HepG2 (cell line): ENCODE data around the gene IGLON5. TPM values are rescaled to one million over a fixed set of nuclear protein-coding genes. Genes with fewer than 3 reads are reported as not detected.

Experiments
- BRD4 ChIP-seq: sonication (generic); formaldehyde crosslinking; IDR thresholded peaks from 2 replicates; pipeline ENCODE4 v1.4.0; 2020; ENCODE audit warnings: missing genetic modification reagents
- DMAP1 ChIP-seq: IDR thresholded peaks from 2 replicates; pipeline ENCODE4 v1.6.1; 2016
- FOXP1 ChIP-seq, 2 experiments: fragments of 450-650 bp in 1 of 2; IDR thresholded peaks; 2 replicates each; pipeline ENCODE4 v1.6.1; 2017 to 2018; ENCODE audit warnings: antibody characterized with exemption in 1 of 2
- GATA4 ChIP-seq: sonication (generic); IDR thresholded peaks from 2 replicates; pipeline ENCODE4 v1.6.1; 2016; ENCODE audit warnings: antibody characterized with exemption, low read depth, borderline replicate concordance
- HNF1A ChIP-seq, 2 experiments: sonication (generic) in 1 of 2; formaldehyde crosslinking in 1 of 2; IDR thresholded peaks; 2 replicates each; pipeline versions ENCODE4 v1.4.0 to v1.6.1; 2016 to 2020; ENCODE audit warnings: borderline replicate concordance in 1 of 2, low read depth in 1 of 2, mild to moderate bottlenecking in 1 of 2, missing genetic modification reagents in 1 of 2
- MEIS2 ChIP-seq: sonication (generic); formaldehyde crosslinking; IDR thresholded peaks from 2 replicates; pipeline ENCODE4 v1.9.0; 2021; ENCODE audit warnings: mild to moderate bottlenecking, missing genetic modification reagents
- MIER3 ChIP-seq: IDR thresholded peaks from 2 replicates; pipeline ENCODE4 v1.6.1; 2016; ENCODE audit warnings: missing compliant biosample characterization, borderline replicate concordance
- MLLT10 ChIP-seq: sonication (generic); formaldehyde crosslinking; IDR thresholded peaks from 2 replicates; pipeline ENCODE4 v1.4.0; 2020; ENCODE audit warnings: missing genetic modification reagents
- NR2C2 ChIP-seq: sonication (generic); formaldehyde crosslinking; IDR thresholded peaks from 2 replicates; pipeline ENCODE4 v1.4.0; 2020; ENCODE audit warnings: missing genetic modification reagents, mild to moderate bottlenecking, moderate library complexity, borderline replicate concordance
- TEF ChIP-seq: sonication (generic); formaldehyde crosslinking; IDR thresholded peaks from 2 replicates; pipeline ENCODE4 v1.5.0; 2020; ENCODE audit warnings: missing genetic modification reagents
- ZBTB14 ChIP-seq: sonication (generic); formaldehyde crosslinking; IDR thresholded peaks from 2 replicates; pipeline ENCODE4 v1.4.0; 2020; ENCODE audit warnings: missing genetic modification reagents
- ZFP90 ChIP-seq: sonication (generic); formaldehyde crosslinking; IDR thresholded peaks from 2 replicates; pipeline ENCODE4 v1.8.0; 2022; ENCODE audit warnings: missing genetic modification reagents, mild to moderate bottlenecking, inconsistent platforms, borderline replicate concordance
- ZNF280D ChIP-seq: sonication (generic); formaldehyde crosslinking; IDR thresholded peaks from 2 replicates; pipeline ENCODE4 v1.5.1; 2020; ENCODE audit warnings: mild to moderate bottlenecking, missing genetic modification reagents
- ZNF34 ChIP-seq: sonication (generic); formaldehyde crosslinking; IDR thresholded peaks from 2 replicates; pipeline ENCODE4 v1.4.0; 2020; ENCODE audit warnings: mild to moderate bottlenecking, missing genetic modification reagents, borderline replicate concordance
- ZNF430 ChIP-seq: sonication (generic); formaldehyde crosslinking; IDR thresholded peaks from 2 replicates; pipeline ENCODE4 v1.9.0; 2021; ENCODE audit warnings: mild to moderate bottlenecking, missing genetic modification reagents
- ZNF7 ChIP-seq: IDR thresholded peaks from 2 replicates; pipeline ENCODE4 v1.6.1; 2016; ENCODE audit warnings: missing biosample characterization, missing genetic modification reagents
- ZNF724P ChIP-seq: sonication (generic); formaldehyde crosslinking; IDR thresholded peaks from 2 replicates; pipeline ENCODE4 v1.8.0; 2022; ENCODE audit warnings: missing genetic modification reagents, borderline replicate concordance
- polyA plus RNA-seq, 8 experiments: library from polyadenylated mRNA; depleted of rRNA in 3 of 8; stranded (reverse) in 7 of 8; unstranded in 1 of 8; fragments of >200 nt; fragmentation: Illumina TruSeq in 4 of 8; extraction: Trizol in 4 of 8; gene quantifications; 2 replicates each; pipeline versions ENCODE4 v1.2.1 to v1.2.3, GENCODE V29; 2011 to 2016; ENCODE audit warnings: low read depth in 4 of 8, missing spikeins in 1 of 8, mixed read lengths in 1 of 8; ENCODE audit not compliant: insufficient read depth in 1 of 8
- total RNA-seq, 5 experiments: library from RNA; depleted of rRNA; stranded (reverse); fragments of >200 nt; fragmentation: Illumina TruSeq; extraction: Trizol; gene quantifications; 2 replicates each; pipeline ENCODE4 v1.2.3, GENCODE V29; 2016; ENCODE audit warnings: low read depth in 1 of 5
- TF ChIP-seq, protein P1 (sequence below): sonication (generic); formaldehyde crosslinking; conservative IDR thresholded peaks from 2 replicates; pipeline ENCODE4 v1.8.0; 2022; ENCODE audit warnings: mild to moderate bottlenecking, moderate library complexity, missing genetic modification reagents

Gene IGLON5
- total and polyA plus RNA-seq, 2 of the 13 experiments (the other 11 are each of a cell fraction or from before 2014, with no cell fraction given), result 0.04 to 5.7 TPM

- TF ChIP-seq ZNF280D (CRISPR knock-in tag) (no peak), ZNF430 (CRISPR knock-in tag) (peak; percentile 25; the same call in 1 of the 2 replicates), ZNF34 (CRISPR knock-in tag) (no peak), ZNF724P (no peak), ZBTB14 (CRISPR knock-in tag) (peak; percentile 59; the same call in 1 of the 2 replicates), ZNF7 (CRISPR knock-in tag) (no peak), MEIS2 (CRISPR knock-in tag) (peak; percentile 37; the same call in 1 of the 2 replicates), BRD4 (CRISPR knock-in tag) (0 out of 2 replicates have a peak, but pooled peaks have one; percentile 29), MLLT10 (no peak), FOXP1 (IDR thresholded peaks at IDR 0.05) (no peak), FOXP1 (CRISPR knock-in tag; IDR thresholded peaks at IDR 0.05) (no peak), ZFP90 (CRISPR knock-in tag) (peak; percentile 66), MIER3 (CRISPR knock-in tag) (no peak), TEF (CRISPR knock-in tag) (0 out of 2 replicates have a peak, but pooled peaks have one; percentile 30), NR2C2 (CRISPR knock-in tag) (peak; percentile 52; the same call in 1 of the 2 replicates), HNF1A (IDR thresholded peaks at IDR 0.05; ENCODE audit: low read depth) (0 out of 2 replicates have a peak, but pooled peaks have one; percentile 7), HNF1A (CRISPR knock-in tag; IDR thresholded peaks at IDR 0.05; ENCODE audit: borderline replicate concordance) (no peak), GATA4 (peak; percentile 25; the same call in 1 of the 2 replicates), DMAP1 (CRISPR knock-in tag) (peak; percentile 8; the same call in 1 of the 2 replicates)
- TF ChIP-seq, protein P1, sequence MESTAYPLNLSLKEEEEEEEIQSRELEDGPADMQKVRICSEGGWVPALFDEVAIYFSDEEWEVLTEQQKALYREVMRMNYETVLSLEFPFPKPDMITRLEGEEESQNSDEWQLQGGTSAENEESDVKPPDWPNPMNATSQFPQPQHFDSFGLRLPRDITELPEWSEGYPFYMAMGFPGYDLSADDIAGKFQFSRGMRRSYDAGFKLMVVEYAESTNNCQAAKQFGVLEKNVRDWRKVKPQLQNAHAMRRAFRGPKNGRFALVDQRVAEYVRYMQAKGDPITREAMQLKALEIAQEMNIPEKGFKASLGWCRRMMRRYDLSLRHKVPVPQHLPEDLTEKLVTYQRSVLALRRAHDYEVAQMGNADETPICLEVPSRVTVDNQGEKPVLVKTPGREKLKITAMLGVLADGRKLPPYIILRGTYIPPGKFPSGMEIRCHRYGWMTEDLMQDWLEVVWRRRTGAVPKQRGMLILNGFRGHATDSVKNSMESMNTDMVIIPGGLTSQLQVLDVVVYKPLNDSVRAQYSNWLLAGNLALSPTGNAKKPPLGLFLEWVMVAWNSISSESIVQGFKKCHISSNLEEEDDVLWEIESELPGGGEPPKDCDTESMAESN (CRISPR knock-in tag), result no peak
Measured at GRCh38 chr19:51365965-51366388, 54.5 kb downstream of the IGLON5 start, which contains the start of gene ETFB (continued).
